A673 (cell line): ENCODE results near the gene FNDC3B.

Experiments used
- CTCF ChIP-seq: fragments of 300-800, 200-600 bp; sonication (generic); conservative IDR thresholded peaks from 2 replicates; pipeline ENCODE4 v1.5.1; 2017; ENCODE audit warnings: low read depth, mild to moderate bottlenecking, antibody characterized with exemption, low read length, moderate library complexity, mixed read lengths
- EZH2 ChIP-seq: fragments of 200-600 bp; sonication (generic); IDR thresholded peaks from 2 replicates; pipeline ENCODE4 v1.6.1; 2017; ENCODE audit warnings: borderline replicate concordance, low read depth, mild to moderate bottlenecking, mixed read lengths, antibody characterized with exemption, low read length; ENCODE audit not compliant: poor library complexity, severe bottlenecking

GRCh38 chr3:172012775-172013174 is 26.6 kb upstream of the FNDC3B start:
- no peak for TF ChIP-seq CTCF
- TF ChIP-seq EZH2 = no peak
